ENCODE results near the gene PRRT3. TPM values are rescaled to one million over a fixed set of nuclear protein-coding genes. Genes with fewer than 3 reads are reported as not detected.

The PRRT3 gene
- total and polyA plus RNA-seq, 9 of the 15 experiments (the other 6 are each of a cell fraction or from before 2014, with no cell fraction given) = 0.06 to 1.9 (median 1.2) TPM

DNA sequence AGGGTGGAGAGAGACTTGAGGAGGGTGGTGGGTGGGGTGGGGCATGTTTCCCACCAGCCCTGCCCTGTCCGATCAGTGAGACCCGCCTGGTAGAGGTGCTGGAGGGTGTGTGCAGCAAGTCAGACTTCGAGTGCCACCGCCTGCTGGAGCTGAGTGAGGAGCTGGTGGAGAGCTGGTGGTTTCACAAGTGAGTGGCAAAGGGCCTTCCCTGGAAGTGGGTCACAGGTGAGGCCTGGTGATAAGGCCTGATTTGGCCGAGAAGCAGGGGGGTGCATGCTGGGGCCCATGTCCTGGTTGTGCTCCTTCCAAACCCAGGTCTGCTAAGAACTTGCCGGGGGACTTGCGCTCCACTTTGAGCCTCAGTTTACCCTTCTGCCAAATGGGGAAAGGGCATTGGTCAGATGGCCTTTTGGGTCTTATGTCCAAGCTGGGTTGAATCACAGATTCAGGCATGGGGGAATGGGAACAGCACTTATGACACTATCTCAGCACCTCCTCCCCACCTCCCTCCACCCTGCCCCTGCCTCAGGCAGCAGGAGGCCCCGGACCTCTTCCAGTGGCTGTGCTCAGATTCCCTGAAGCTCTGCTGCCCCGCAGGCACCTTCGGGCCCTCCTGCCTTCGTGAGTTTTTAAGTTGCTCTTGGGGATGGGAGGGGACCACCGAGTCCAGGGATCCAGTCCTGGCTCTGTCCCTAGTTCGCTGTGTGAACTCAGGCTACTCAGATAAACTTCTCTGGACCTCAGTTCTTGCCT is 14.5 kb downstream of the PRRT3 start:
- no peak for DNase-seq (ENCODE audit: extremely low read depth in 1 of 4, low spot score in 3 of 4)
- no peak for ATAC-seq
- in situ Hi-C loops (cut with MboI) = no loop called here
- H2AFZ ChIP-seq (ENCODE audit: low read depth, low read length) = no peak overlapping the region
- BruUV-seq (replicated peaks) = no TSS peak
- peaks cover 20% of the 10 kb centered on the region for H3K79me2 ChIP-seq (ENCODE audit: control insufficient read depth, insufficient read depth, low read length)
- H3K4me2 ChIP-seq (ENCODE audit: insufficient read depth, low read length) = no peak overlapping the region
- no peak overlapping the region for H3K4me3 ChIP-seq
- intact Hi-C loops (cut with micrococcal nuclease) = loop anchor here (10.0 kb wide), 1 partner anchor 287 kb away; no protein-coding TSS in a partner anchor
- 84% methylated on average over 13 of the region's 13 CpGs for WGBS (ENCODE audit: insufficient coverage, low coverage, missing lambda C conversion rate)
- no peaks in the 10 kb centered on the region for H4K20me1 ChIP-seq (replicated peaks; ENCODE audit: control insufficient read depth, insufficient read depth, low read length)
- FAIRE-seq = no peak
- TF ChIP-seq ZNF583 (CRISPR knock-in tag; IDR thresholded peaks at IDR 0.05) (no peak), FOXA3 (CRISPR knock-in tag; conservative IDR thresholded peaks at IDR 0.05 in 1 of 2, IDR thresholded peaks at IDR 0.05 in 1 of 2) (no peak; a peak in 1 of 4 replicates), TEAD4 (IDR thresholded peaks at IDR 0.05; ENCODE audit: low read length) (no peak), TEAD4 (CRISPR knock-in tag; IDR thresholded peaks at IDR 0.05; ENCODE audit: borderline replicate concordance) (0 out of 2 replicates have a peak, but pooled peaks have one; percentile 32), MTF1 (CRISPR knock-in tag; IDR thresholded peaks at IDR 0.05; ENCODE audit: borderline replicate concordance) (no peak), RCOR1 (IDR thresholded peaks at IDR 0.05; ENCODE audit: borderline replicate concordance in 1 of 2, low read depth in 2 of 2, low read length in 2 of 2) (no peak), ZNF77 (CRISPR knock-in tag; IDR thresholded peaks at IDR 0.05) (no peak), CBFA2T3 (IDR thresholded peaks at IDR 0.05) (peak; percentile 10; the same call in 1 of the 2 replicates), NR2C2 (CRISPR knock-in tag; IDR thresholded peaks at IDR 0.05) (no peak), NR2C2 (tag; IDR thresholded peaks at IDR 0.05) (no peak), FOXK2 (conservative IDR thresholded peaks at IDR 0.05 in 1 of 2, IDR thresholded peaks at IDR 0.05 in 1 of 2; ENCODE audit: low read depth in 2 of 2) (no peak), TBP (optimal IDR thresholded peaks at IDR 0.05; ENCODE audit: low read depth, low read length) (no peak), RBM25 (IDR thresholded peaks at IDR 0.05; ENCODE audit: low read depth, low read length, severe bottlenecking) (peak; percentile 33), PHF21A (IDR thresholded peaks at IDR 0.05; ENCODE audit: borderline replicate concordance, low read depth) (no peak)
- TF ChIP-seq, protein P1, sequence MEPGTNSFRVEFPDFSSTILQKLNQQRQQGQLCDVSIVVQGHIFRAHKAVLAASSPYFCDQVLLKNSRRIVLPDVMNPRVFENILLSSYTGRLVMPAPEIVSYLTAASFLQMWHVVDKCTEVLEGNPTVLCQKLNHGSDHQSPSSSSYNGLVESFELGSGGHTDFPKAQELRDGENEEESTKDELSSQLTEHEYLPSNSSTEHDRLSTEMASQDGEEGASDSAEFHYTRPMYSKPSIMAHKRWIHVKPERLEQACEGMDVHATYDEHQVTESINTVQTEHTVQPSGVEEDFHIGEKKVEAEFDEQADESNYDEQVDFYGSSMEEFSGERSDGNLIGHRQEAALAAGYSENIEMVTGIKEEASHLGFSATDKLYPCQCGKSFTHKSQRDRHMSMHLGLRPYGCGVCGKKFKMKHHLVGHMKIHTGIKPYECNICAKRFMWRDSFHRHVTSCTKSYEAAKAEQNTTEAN (CRISPR knock-in tag; IDR thresholded peaks at IDR 0.05) = no peak
- TF ChIP-seq, protein P2, sequence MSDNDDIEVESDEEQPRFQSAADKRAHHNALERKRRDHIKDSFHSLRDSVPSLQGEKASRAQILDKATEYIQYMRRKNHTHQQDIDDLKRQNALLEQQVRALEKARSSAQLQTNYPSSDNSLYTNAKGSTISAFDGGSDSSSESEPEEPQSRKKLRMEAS (CRISPR knock-in tag; IDR thresholded peaks at IDR 0.05) = 0 out of 2 replicates have a peak, but pooled peaks have one; percentile 36
- TF ChIP-seq, protein P3, sequence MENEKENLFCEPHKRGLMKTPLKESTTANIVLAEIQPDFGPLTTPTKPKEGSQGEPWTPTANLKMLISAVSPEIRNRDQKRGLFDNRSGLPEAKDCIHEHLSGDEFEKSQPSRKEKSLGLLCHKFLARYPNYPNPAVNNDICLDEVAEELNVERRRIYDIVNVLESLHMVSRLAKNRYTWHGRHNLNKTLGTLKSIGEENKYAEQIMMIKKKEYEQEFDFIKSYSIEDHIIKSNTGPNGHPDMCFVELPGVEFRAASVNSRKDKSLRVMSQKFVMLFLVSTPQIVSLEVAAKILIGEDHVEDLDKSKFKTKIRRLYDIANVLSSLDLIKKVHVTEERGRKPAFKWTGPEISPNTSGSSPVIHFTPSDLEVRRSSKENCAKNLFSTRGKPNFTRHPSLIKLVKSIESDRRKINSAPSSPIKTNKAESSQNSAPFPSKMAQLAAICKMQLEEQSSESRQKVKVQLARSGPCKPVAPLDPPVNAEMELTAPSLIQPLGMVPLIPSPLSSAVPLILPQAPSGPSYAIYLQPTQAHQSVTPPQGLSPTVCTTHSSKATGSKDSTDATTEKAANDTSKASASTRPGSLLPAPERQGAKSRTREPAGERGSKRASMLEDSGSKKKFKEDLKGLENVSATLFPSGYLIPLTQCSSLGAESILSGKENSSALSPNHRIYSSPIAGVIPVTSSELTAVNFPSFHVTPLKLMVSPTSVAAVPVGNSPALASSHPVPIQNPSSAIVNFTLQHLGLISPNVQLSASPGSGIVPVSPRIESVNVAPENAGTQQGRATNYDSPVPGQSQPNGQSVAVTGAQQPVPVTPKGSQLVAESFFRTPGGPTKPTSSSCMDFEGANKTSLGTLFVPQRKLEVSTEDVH (IDR thresholded peaks at IDR 0.05; ENCODE audit: low read depth, partially characterized antibody) = no peak
- peaks cover 40% of the 10 kb centered on the region for H3K36me3 ChIP-seq (ENCODE audit: control insufficient read depth, insufficient read depth, low read length)
- ChIA-PET CTCF (ENCODE audit: low intra/inter-chr PET ratio) (no interaction called here), POLR2A (interaction anchor here (0.7 kb wide), 1 partner anchor 94 kb away, joined by 3 read pairs; no protein-coding TSS in a partner anchor)
- H3K9me3 ChIP-seq (replicated peaks; ENCODE audit: control insufficient read depth, insufficient read depth, low read depth, low read length) = 0 out of 2 replicates have a peak, but pooled peaks cover 3% of the 10 kb centered on the region
- H3K9ac ChIP-seq (ENCODE audit: insufficient read depth in 1 of 2, low read depth in 2 of 2, low read length in 2 of 2) = peak overlapping the region in 1 of 2 experiments; percentile 76; a peak in 2 of 4 replicates
- H3K27me3 ChIP-seq (ENCODE audit: control insufficient read depth in 2 of 2, insufficient read depth in 2 of 2, low read length in 2 of 2) = no peaks in the 10 kb centered on the region
- peaks cover 11 to 36% of the 10 kb centered on the region in 2 experiments; a peak in 4 of 5 replicates for H3K4me1 ChIP-seq (replicated peaks in 1 of 2; ENCODE audit: control insufficient read depth in 2 of 2, insufficient read depth in 2 of 2, low read length in 2 of 2)
- no peak overlapping the region for H3K27ac ChIP-seq (ENCODE audit: extremely low read depth, low read depth, low read length)
- H3K9me1 ChIP-seq (ENCODE audit: control insufficient read depth, insufficient read depth, low read length) = no peaks in the 10 kb centered on the region

Measured in K562 (cell line).